ENCODE data around the gene RET.

The RET gene

DNA sequence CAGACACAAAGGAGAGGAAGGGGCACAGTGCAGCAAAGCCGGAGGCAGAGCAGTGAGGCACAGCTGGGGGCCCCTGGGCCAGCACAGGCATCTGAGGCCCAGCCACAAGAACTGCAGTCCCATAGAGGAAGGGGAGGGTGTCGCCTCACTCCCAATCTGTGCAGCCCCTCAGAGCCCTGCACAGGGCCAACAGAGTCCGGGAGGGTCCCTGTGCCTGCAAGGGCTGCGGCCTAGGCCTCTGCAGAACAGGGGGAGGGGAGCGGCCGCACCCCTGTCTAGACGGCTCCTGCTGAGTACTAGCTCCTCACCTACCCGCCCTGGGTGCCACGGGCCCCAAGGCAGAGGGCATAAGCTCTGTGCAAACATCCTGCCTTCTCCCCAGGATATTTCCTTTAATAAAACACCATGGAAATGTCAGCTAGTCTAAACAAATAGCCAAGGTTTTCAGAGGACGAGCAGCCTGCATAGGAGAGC lies 32.4 kb upstream of the RET start:
- DNase-seq (ENCODE audit: low read depth, low spot score): no peak

DNA sequence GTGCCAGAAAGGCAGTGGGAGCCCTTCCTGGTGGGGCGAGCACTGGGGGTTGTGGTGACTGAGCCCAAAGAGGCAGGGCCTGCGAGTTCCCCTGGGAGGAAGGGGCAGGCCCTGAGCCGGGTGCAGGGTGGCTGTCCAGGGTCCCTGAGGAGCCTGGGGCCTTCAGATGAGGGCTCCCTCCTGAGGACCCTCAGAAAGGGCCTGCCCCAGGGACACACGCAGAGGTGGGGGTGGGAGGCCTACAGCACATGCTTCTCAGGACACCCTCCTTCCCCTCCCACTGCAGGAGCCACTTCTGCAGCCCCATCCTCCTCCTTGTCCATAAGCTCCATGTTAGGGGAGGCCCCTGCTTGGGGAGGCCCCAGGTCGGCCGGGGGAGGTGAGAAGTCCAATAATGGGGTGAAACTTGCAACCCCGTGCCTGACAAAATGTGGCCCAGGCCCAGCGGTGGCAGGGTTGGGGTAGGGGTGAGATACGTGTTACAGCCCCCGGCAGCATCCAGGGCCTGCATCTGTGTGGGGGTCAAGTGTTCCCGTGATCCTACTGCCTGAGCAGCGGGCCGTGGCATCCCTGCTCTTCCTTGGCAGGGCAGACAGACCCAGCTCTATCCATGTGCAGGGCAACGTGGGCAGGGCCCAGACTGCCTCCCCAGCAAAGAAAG lies 31.8 kb upstream of the RET start:
- no peak for DNase-seq (ENCODE audit: low read depth, low spot score)

DNA sequence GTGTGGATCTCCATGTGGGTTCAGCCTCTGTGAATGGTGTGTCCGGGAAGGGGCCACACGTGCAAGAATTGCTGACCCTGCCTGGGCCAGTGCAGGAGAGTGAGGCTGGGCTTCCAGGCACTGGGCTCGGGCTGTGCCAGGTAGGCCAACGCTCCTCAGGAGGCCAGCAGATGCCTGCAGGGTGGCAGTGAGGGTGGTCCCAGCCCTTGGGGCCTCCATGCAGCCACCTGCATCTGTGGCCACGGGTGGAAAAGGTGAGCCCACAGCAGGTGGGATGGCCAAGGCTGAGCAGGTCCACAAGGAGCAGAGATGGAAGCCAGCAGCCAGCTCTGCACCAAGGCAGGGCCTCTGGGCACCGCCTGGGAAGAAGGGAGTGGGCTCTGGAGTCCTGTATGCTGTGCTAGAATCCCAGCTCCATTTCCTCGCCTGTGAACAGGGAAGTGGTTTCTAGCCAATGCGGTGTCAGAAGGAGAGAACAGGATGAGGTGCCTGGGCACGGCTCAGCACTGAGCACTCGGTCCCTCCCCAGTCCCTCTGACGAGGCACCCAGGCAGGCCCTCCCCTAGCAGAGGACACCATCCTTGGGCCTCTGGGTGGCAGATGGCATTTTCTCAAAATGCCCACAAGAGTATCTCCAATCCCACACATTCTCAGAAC lies 31.1 kb upstream of the RET start:
- no peak for DNase-seq (ENCODE audit: low read depth, low spot score)

DNA sequence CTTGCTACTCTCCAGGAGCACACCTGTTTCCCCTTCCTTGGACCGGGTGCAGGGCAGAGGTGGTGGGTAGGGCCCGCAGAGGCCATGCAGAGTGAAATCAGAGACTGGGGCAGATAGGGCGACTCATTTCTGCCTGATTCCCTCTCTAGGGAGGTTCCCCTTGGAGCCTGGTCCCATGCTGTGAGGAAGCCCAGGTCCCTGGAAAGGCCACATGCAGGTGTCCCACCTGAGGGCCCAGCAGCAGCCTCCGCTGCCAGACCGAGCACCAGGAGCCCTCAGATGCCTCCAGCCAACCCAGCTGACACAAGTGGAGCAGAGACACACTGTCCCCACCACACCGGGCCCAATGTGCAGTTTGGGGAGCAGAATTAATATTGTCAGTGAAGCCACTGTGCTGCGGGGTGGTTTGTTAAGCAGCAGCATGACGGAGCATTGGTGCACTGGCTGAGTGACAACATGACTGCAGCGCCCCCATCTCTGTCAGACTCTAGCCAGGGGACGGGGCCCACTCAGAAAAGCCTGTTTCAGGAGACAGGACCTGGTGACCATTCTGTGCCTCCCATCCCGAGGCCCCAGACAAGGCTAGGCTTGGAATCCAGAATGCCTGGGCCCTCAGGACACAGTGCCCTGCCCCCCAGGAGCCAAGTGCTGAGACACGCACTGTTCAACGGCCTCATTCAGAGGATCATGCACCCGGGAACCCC lies 30.4 kb upstream of the RET start:
- DNase-seq (ENCODE audit: low read depth, low spot score): no peak

DNA sequence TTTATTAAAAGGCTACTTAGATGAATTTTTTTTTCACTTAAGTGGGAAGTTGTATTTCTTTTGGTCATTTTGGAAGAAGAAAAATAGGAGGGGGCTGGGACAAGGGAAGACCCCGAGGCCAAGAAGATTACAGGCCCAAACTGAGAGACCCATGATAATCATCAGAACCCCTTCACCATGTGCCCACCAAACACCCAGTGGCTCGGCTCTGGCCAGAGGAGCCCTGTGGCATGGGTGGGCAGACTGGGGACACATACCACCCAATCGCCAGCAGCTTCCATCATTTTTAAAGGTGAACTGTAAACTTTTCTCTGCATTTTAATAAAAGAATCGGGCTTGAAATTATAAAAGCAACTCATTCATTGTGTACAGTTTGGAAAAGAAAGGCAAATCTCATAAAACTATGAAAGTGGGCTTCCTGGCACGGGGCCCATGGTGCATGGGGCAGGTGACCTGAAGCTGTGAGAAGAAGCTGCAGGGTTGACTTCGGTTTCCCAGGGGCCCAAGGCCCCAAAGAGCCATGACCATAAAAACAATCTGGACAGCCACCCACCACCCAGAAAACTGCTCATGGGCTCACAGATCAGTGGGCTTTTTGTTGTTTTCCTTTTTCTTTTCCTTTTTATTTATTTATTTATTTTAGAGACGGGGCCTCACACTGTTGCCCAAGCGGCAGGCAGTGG lies 29.4 kb upstream of the RET start:
- no peak for DNase-seq (ENCODE audit: low read depth, low spot score)

DNA sequence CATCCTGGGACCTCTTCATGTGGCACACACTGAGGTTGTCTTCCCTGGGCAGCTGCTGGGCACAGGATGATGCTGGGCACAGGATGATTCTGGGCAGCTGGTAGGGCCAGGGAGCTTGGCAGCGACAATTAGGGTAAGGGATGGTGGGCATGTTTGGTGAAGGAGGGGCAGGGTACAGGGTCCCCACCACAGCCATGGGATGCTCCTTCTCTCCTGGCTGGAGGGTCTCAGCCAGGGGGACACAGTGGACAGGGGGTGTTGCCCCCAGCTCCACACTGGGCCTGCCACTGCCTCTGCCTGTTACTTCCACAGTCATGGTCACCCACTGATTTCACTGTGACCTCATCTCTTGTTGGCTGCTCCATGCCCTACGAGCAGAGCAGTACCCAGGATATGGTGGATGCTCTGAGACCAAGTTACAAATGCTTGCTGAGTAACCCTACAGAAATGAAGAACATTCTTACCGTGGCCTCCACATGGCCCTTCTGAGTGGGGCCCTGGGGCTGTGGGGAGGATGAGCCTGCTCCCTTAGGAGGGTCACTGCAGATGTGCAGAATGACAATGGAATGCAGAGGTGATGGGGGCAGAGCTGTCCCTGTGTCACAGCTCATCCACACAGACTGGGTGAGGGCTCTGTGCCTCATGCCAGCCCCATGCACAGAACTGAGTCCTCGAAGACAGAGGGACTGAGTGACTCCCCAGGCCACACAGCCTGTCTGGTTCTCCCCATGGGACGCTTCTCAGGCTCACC lies 28.4 kb upstream of the RET start:
- DNase-seq (ENCODE audit: low read depth, low spot score): no peak

DNA sequence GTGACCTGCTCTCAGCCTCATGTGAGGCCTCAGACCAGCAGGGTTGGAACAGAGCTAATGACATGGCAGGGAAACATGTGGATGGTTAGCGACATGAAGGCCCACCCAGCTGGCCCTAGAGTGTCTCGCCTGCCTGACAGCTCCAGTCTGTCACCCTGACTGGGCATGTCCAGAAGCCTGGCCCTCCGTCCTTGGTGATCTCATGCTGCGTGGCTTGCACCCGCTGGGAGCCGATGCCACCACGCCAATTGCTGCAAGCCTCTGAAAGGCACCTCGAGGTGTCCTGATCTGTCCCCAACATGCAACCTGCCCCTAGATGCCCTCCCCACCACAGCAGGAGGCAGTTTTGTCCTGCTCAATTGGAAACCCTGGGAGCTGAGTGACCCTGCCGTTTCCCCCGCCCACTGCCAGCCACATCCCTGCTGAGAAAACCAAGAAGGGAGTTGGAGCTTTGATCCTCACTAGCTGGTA lies 27.8 kb upstream of the RET start:
- DNase-seq (ENCODE audit: low read depth, low spot score): no peak

DNA sequence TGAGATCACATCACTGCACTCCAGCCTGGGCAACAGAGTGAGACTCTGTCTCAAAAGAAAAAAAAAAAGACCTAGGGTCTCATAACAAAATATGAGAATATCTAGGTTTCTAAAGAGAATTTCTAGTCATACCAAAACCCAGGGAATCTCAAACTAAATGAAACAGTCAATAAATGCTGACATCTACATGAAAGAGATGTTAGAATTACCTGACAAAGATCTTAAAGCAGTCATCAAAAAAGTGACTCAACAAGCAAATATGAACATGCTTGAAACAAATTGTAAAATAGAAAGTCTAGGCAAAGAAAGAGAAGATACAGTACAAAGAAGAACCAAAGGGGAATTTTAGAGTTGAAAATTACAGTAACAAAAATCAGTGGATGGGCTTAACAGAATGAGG lies 26.9 kb upstream of the RET start:
- no peak for DNase-seq (ENCODE audit: low read depth, low spot score)

DNA sequence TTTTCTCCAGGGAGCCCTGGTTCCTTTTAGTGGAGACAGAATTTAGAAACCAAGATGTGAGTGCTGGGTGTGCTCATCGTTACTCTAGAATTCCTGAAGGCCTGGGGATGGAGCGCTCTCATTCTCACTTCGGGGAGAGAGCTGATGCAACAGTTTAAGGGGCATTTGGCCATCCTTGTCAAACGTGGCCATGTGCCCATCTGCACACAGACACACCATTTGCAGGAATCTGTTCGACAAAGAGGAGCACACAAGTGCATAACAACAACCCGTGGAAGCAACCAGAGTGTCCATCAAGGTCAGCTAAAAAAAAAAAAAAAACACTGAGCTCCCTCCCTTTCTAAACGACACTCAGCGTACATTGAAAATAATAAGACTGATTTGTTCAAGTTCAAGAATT lies 23.0 kb upstream of the RET start:
- no peak for DNase-seq (ENCODE audit: low read depth, low spot score)

DNA sequence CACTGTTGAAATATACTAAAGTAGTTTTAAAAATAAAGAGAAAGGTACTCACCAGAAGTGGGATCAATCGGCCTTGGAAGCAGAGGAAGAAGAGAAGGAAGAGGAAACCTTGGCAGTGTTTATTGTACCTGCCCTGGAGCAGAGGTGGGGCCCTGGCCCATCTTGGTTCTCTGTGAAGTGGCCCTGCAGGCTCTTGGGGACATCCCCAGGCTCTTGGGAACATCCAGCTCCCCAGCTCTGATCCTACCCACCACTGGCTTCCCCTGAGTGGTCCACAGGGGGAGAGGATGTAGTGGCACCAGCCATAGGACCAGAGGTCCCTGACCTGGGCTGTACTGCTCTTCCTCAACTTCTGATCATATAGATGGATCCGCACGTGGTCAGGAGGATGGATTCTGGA lies 22.3 kb upstream of the RET start:
- no peak for DNase-seq (ENCODE audit: low read depth, low spot score)

DNA sequence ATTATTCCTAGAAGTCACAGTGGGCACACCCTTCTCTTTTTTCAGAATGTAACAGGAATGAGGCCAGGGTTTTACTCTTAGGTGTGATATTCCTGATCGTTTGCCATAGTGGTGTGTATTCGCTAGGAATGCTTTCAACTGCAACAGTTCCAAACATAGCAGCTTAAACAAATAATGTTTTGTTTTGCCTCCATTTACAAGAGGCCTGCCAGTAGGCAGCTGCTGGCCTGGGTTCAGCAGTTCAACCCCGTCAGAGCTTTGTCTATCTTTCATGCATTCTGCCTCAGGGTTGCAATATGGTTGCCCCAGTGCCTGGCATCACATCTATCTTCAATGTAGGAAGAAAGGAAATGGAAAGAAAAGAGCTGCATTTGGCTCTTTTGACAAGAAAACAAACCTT lies 21.7 kb upstream of the RET start:
- DNase-seq (ENCODE audit: low read depth, low spot score): no peak

DNA sequence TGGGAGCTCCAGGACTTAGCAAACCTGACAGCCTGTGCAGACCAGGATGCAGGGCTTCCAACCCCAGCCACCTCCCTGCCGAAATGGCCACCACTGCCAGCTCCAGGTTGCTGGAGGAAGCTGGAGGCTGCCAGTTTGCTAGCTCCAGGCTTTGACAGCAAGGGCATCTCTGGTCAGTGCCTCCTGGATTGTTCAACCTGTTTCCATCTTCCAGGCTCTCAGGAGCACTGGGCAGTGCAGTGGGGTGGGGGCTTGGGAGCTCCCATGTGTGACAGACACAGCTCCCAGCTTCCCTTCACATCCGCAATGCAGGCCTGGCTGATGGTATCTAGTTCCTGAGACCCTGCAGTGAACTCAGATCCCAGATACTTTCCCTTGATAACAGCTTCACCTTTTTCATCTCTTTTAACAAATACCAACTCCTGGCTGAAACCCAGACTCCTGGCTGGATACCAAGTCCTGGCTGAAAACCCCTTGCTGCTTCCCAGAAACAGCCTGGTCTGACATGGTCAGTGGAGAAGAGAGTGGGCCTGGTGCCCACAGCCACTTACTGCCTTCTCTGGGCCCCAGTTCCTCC lies 20.8 kb upstream of the RET start:
- DNase-seq (ENCODE audit: low read depth, low spot score): no peak

DNA sequence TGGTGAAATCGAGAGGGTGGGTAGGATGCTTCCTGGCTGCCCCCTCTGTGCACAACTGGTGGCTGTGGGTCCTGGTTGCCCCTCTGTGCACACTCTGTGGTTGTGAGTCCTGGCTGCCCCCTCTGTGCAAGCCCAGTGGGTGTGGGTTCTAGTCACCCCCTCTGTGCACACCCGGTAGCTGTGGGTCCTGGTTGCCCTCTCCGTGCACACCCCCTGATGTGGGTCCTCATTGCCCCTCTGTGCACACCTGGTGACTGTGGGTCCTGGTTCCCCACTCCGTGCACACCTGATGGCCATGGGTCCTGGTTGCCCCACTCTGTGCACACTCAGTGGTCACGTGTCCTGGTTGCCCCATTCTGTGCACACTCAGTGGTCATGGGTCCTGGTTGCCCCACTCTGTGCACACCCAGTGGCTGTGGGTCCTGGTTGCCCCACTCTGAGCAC lies 20.3 kb upstream of the RET start:
- DNase-seq (ENCODE audit: low read depth, low spot score): no peak

DNA sequence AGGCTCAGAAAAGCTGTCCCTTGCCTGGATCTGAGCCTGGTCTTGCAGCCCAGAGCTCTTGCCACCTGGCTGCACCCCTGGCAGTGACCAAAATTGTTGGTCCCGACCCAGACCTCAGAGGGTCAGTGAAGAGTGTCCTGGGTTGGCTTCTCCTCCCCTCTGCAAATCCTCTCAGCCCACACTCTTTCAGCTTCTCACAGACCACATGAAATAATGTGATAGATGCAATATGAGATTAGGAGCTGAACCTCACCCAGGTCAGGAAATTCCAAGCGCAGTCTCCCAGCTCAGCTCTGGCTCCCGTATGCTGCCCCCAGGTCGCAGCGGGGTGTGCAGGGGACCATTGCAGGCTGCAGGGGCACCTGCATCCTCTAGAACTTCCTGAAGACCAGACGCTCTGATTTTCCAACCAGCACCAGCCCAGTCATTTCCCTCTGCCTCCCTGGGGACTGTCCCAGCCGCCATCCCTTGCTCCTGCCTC lies 19.6 kb upstream of the RET start:
- DNase-seq (ENCODE audit: low read depth, low spot score): no peak

DNA sequence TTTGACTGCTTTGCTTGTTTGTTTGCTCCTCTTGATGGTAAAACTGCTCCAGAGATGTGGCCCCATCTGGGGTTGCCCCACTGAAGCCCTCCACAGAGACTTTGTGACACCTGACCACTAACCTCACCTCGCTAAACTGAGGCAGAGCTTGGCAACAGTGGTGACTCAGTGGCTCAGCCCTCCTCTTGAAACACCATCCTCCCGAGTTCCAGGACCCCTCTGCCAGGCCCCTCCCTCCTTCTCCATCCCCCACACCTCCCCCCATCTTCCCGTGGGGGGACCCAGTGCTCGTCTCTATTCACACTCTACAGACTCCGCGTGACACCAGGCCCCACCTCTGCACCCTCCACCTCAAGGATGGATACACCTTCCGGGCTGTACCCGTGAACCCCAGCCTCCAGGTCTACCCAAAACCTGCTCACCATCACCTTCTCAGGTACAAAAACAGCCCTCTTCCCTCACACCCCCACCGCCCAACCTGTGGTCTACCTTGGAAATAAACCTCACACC lies 19.0 kb upstream of the RET start:
- DNase-seq (ENCODE audit: low read depth, low spot score): no peak

DNA sequence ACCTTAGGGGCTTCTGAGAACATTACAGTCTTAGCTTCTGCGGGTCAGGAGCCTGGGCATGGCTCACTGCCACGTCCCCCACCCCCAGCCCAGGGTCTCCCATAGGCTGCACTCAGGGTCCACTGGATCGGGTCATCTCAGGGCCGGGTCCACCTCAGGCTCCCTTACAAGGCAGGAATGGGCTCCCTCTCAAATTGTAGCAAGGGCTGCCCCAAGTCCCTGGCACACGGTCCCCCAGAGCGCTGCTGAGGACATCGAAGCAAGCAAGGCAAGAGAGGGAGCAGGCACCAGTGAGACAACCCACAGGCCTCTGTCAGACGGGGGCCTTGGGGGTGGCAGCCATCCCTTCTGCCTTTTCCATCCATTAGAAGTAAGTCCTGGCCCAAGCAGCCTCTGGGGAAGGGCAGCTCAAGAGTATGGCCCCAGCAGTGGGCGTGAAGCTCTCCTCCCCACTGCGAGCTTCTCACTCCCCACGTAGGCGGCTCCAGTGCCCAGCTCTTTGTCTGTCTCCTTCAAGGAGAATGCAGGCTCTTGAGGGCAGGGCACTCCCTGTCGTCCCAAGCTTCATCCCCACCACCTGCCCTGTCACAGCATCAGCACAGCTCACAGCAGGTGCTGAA lies 18.0 kb upstream of the RET start:
- no peak for DNase-seq (ENCODE audit: low read depth, low spot score)

DNA sequence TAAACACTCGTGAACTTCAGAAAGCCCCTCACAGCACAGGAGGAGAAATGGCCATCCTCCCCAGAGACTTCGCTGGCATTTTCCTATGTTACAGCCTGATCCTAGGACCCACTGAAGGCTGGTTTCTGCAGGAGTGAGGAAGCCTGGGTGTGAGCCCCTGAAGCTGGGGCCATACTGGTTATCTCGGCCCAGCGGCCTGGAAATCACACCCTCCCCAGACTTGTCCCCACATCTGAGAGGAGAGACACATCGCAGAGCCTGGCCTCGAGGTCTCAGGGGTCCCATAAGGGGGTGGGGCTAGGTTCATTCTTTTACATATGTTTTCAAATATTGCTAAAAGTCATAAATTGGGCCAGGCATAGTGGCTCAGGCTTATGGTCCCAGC lies 17.5 kb upstream of the RET start:
- DNase-seq (ENCODE audit: low read depth, low spot score): no peak

DNA sequence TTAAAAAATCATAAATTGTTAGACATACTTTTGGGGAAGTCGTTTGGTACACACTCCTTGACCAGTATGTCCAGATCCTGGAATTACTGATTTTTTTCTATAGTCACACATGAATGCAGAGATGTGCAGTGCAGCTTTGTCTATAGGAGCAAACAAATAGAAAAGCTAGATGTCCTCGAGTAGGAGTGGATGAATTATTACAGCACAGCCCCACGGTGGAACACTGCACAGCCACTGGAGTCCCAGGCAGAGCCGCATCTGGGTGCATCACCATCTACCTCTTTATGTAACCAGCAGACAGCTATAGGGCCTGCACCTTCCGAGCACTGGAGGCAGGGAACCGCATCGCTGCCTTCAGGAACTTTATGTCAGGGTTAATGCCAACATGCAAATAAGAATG lies 17.0 kb upstream of the RET start:
- no peak for DNase-seq (ENCODE audit: low read depth, low spot score)

DNA sequence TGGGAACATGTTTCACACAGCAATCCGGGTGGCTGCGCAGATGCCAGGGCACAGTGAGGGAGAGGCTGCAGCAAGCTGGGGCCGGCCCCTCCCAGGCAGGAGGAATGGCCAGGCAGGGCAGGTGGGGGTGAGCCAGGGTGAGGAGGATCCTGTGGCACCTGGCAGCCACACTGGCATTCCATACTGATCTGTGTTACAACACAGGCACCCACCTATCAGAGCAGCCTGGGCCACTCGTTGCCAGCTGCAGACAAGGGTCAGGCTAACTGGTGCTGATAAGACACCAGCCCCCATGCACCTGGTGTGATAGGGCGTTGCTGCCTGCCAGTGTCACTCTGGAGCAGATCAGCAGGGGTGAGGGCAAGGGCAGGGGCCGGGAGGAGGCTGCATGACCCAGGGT lies 16.6 kb upstream of the RET start:
- DNase-seq (ENCODE audit: low read depth, low spot score): no peak

DNA sequence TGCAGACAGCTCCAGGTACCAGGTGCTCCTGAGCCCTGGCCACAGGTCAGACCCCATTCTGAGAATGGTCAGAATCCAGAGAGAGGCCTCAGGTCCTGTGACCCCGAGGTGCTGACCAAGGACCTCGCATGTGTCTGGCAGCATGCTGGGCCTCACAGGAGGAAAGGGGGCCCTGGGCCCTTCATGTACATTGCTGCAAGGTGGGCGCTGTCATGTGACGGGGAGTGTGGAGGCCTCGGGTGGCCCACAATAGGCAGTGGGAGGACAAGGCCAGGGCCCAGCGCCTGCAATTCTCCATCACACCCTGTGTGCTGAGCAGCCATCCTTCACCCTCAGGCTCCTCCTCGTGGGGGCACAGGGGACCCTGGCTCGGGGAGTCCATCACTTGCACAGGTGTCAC lies 15.5 kb upstream of the RET start:
- DNase-seq (ENCODE audit: low read depth, low spot score): no peak

All from activated naive CD8-positive, alpha-beta T cell treated with anti-CD3 and anti-CD28 coated beads, Interleukin-2, amount 50 U/mL, for 16 hours (primary cell).